Left ventricle myocardium inferior (tissue), 1 donor: Measurements from ENCODE around the gene CNTFR. TPM values are rescaled to one million over a fixed set of nuclear protein-coding genes. Genes with fewer than 3 reads are reported as not detected.

Experiments
- DNase-seq: peaks from one replicate; pipeline ENCODE4 v3.0.0-alpha.2; 2020
- H3K27ac ChIP-seq: fragments of 200-600 bp; replicated peaks from 2 replicates; pipeline ENCODE4 v1.8.0; 2021
- H3K27me3 ChIP-seq: fragments of 200-600 bp; 2 replicates; pipeline ENCODE4 v1.8.0; 2021; ENCODE audit warnings: low read depth
- H3K36me3 ChIP-seq: fragments of 200-600 bp; 2 replicates; pipeline ENCODE4 v1.8.0; 2021
- H3K4me1 ChIP-seq: fragments of 200-600 bp; 2 replicates; pipeline ENCODE4 v1.8.0; 2021
- H3K4me3 ChIP-seq: fragments of 200-600 bp; 2 replicates; pipeline ENCODE4 v1.8.0; 2021; ENCODE audit warnings: mild to moderate bottlenecking, moderate library complexity
- H3K9me3 ChIP-seq: fragments of 200-600 bp; replicated peaks from 2 replicates; pipeline ENCODE4 v1.8.0; 2021
- intact Hi-C: fragments of 100-400 bp; cut with micrococcal nuclease; formaldehyde crosslinking; loops from one replicate; pipeline ENCODE4 v1.11.0; 2022
- total RNA-seq: library from RNA; stranded (reverse); fragmentation: NEBNext Ultra II Directional; extraction: Animal tissue kit (Norgen Biotek cat#: 25700); gene quantifications from one replicate; pipeline ENCODE4 v1.2.1, GENCODE V29; 2021
- TF ChIP-seq, protein P1 (sequence below): fragments of 200-600 bp; IDR thresholded peaks from 2 replicates; pipeline ENCODE4 v1.8.0; 2021; ENCODE audit warnings: antibody characterized with exemption, mild to moderate bottlenecking, borderline replicate concordance
- donor health status: DM: no; HTN: yes; CAD: no; lungs with severe emphysema.

Gene CNTFR
- total RNA-seq, 1 donor from 2014 or later = 4.6 TPM

DNA sequence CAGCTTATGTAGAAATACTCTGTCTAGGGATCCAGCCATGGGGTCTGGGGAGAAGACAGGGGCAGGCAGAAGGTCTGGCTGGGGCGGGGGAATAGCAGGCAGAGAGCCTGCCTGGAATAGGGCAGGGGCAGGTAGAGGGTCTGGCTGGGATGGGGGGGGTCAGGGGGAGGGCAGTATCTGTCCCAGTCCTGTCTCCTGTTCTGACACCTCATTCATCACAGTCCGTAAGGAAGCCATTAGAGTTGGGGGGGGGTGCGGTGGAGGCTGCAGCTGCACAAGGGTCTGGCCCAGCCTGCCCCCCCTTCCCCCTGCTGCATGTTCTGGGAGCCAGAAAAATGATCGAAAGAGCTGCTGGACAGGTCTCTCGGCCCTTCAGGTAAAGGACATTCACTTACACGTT is 32.6 kb downstream of the CNTFR start:
- Histone ChIP-seq H3K27ac (no peak overlapping the region), H3K9me3 (no peaks in the 10 kb centered on the region), H3K4me1 (peaks cover 26% of the 10 kb centered on the region), H3K27me3 (peaks cover 25% of the 10 kb centered on the region), H3K4me3 (no peak overlapping the region), H3K36me3 (no peaks in the 10 kb centered on the region)
- intact Hi-C loops = no loop called here
- TF ChIP-seq, protein P1, sequence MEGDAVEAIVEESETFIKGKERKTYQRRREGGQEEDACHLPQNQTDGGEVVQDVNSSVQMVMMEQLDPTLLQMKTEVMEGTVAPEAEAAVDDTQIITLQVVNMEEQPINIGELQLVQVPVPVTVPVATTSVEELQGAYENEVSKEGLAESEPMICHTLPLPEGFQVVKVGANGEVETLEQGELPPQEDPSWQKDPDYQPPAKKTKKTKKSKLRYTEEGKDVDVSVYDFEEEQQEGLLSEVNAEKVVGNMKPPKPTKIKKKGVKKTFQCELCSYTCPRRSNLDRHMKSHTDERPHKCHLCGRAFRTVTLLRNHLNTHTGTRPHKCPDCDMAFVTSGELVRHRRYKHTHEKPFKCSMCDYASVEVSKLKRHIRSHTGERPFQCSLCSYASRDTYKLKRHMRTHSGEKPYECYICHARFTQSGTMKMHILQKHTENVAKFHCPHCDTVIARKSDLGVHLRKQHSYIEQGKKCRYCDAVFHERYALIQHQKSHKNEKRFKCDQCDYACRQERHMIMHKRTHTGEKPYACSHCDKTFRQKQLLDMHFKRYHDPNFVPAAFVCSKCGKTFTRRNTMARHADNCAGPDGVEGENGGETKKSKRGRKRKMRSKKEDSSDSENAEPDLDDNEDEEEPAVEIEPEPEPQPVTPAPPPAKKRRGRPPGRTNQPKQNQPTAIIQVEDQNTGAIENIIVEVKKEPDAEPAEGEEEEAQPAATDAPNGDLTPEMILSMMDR = no peak
- DNase-seq = no peak

DNA sequence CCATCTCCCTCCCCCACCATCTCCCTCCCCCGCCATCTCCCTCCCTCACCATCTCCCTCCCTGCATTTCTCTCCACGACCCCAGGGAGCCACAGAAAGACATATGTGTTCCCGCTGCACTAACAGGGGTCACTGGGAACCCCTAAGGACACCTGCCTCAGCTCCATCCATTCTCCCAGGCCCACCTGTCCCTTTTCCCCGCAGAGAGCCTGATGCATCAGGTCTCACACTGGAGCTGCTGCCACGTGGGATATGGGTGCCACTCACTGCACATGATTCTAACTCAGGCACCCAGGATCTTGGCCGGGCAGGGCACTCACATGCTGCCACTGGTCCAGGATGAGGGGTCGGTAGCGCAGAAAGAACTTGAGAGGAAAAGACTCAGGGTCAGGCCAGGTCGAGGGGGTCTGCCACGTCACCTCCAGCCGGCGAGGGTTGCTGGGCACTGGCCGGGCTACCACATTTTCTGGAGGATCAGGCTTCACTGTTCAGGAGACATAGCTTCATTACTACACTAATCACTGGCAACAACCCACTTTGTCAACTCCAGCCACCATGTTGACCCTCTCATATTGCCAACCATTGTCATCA is 33.5 kb downstream of the CNTFR start:
- H3K36me3 ChIP-seq = no peaks in the 10 kb centered on the region
- peaks cover 25% of the 10 kb centered on the region for H3K4me1 ChIP-seq
- H3K27ac ChIP-seq = no peak overlapping the region
- H3K27me3 ChIP-seq = peaks cover 23% of the 10 kb centered on the region
- no peak overlapping the region for H3K4me3 ChIP-seq
- H3K9me3 ChIP-seq = no peaks in the 10 kb centered on the region
- intact Hi-C loops = no loop called here
- TF ChIP-seq, protein P1 = no peak
- DNase-seq = no peak

DNA sequence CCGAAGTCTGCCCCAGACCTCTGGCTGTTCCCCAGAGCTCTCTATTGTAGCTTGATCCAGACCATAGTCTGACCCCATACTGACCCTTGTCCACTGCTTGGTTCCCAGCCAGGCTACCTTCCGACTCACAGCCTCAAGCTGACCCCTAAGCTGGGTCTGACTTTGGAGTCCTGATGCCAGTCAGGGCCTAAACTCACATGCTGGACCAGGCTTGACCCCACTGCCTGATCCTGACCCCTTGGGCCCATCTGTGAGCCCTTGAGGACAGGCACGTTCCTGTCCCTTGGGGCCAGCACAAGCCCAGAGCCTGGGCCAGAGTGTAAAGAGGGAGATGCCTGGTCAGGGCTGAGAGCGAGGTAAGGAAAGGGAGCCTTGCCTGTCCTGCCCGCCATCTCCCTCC is 34.0 kb downstream of the CNTFR start:
- intact Hi-C loops = no loop called here
- no peak overlapping the region for H3K27ac ChIP-seq
- peaks cover 19% of the 10 kb centered on the region for H3K4me1 ChIP-seq
- no peak for DNase-seq
- H3K4me3 ChIP-seq = no peak overlapping the region
- peaks cover 18% of the 10 kb centered on the region for H3K27me3 ChIP-seq
- TF ChIP-seq, protein P1 = no peak
- H3K9me3 ChIP-seq = no peaks in the 10 kb centered on the region
- no peaks in the 10 kb centered on the region for H3K36me3 ChIP-seq

DNA sequence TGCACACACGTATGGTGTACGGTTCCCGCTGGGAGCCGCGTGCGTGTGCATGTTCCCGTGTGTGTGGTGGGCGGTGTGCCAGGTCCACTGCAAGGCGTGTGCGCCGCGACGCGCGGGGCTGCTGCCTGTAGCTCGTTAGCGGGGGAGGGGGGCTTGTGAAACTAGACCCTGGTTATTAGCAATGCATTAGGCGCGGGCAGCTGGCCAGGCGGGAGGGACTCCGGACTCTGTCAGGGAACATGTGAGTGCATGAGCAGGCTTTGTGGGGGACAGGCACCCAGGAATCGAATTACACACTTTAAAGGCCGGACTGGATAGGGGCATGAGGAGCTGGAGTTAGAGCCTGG is 34.5 kb downstream of the CNTFR start:
- Histone ChIP-seq H3K27ac (no peak overlapping the region), H3K4me3 (no peak overlapping the region), H3K27me3 (peaks cover 15% of the 10 kb centered on the region), H3K4me1 (peaks cover 14% of the 10 kb centered on the region), H3K36me3 (no peaks in the 10 kb centered on the region), H3K9me3 (no peaks in the 10 kb centered on the region)
- TF ChIP-seq, protein P1 = no peak
- no peak for DNase-seq
- intact Hi-C loops = no loop called here

DNA sequence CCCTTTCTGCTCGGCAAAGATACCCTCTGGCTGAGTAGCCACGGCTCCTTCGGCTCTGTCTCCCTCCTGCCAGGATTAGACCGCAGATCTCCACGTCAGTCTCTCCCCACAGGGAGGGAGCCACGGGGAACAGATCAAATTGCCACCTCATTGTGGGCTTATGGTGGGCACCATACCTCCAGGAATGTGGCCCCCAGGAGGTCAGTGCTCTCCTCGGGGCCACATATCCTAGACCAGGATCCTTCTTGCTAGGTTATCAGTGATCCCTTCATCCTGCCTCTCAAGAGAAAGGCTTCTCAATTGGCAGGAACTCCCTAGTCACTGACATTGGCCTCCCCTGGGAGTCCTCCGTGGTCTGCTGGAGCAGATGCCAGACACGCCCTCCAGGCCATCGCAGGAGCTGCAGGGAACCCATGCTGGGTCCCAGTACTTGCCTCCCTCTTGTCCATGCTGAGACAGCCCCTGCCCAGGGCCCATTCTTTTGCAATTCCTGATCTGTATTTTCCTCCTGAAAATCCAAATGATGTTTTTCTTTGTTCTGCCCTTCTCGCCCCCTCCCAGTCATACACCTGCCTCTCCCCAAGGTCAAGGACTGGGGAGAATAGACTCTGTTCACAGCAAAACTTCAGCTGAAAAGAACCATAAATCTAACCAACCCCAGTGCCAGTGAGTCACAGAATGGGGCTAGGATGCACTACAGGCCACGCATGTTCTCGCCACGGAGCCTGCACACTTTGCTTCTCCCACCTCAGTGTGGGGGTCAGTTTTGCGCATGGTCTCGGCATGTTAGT is 35.1 kb downstream of the CNTFR start:
- Histone ChIP-seq H3K36me3 (no peaks in the 10 kb centered on the region), H3K4me1 (peaks cover 8% of the 10 kb centered on the region), H3K9me3 (no peaks in the 10 kb centered on the region), H3K27ac (no peak overlapping the region), H3K4me3 (no peak overlapping the region), H3K27me3 (peaks cover 10% of the 10 kb centered on the region)
- TF ChIP-seq, protein P1 = no peak
- no peak for DNase-seq
- intact Hi-C loops = no loop called here
